NT2/D1 (cell line): Measurements from ENCODE around the gene VTCN1.

Source experiments
- SUZ12 ChIP-seq: IDR thresholded peaks from 2 replicates; pipeline ENCODE4 v1.6.1; 2011; ENCODE audit not compliant: insufficient read length, insufficient read depth; ENCODE audit errors: extremely low read depth
- YY1 ChIP-seq: IDR thresholded peaks from 2 replicates; pipeline ENCODE4 v1.6.1; 2011; ENCODE audit not compliant: insufficient read length, insufficient read depth

- TF ChIP-seq SUZ12: no peak
- TF ChIP-seq YY1: no peak
These were observed 74.0 kb downstream of the VTCN1 start for GRCh38 chr1:117136749-117137148.
